GM12878 (cell line): ENCODE data around the gene GJC1.

ENCODE experiments used
- CEBPZ ChIP-seq: fragments of 150-350 bp; IDR thresholded peaks from 2 replicates; pipeline ENCODE4 v1.6.1; 2016; ENCODE audit warnings: low read depth, low read length
- EP300 ChIP-seq, 2 experiments: fragments of 150-350 bp in 1 of 2; IDR thresholded peaks; 2 replicates each; pipeline ENCODE4 v1.6.1; 2011 to 2012; ENCODE audit warnings: low read depth in 2 of 2, low read length in 2 of 2, borderline replicate concordance in 1 of 2, improper control_type of control experiment in 1 of 2, inconsistent platforms in 1 of 2; ENCODE audit not compliant: control insufficient read depth in 1 of 2
- KDM1A ChIP-seq: fragments of 200-600 bp; sonication (generic); IDR thresholded peaks from 2 replicates; pipeline ENCODE4 v1.6.1; 2016; ENCODE audit warnings: borderline replicate concordance

DNA sequence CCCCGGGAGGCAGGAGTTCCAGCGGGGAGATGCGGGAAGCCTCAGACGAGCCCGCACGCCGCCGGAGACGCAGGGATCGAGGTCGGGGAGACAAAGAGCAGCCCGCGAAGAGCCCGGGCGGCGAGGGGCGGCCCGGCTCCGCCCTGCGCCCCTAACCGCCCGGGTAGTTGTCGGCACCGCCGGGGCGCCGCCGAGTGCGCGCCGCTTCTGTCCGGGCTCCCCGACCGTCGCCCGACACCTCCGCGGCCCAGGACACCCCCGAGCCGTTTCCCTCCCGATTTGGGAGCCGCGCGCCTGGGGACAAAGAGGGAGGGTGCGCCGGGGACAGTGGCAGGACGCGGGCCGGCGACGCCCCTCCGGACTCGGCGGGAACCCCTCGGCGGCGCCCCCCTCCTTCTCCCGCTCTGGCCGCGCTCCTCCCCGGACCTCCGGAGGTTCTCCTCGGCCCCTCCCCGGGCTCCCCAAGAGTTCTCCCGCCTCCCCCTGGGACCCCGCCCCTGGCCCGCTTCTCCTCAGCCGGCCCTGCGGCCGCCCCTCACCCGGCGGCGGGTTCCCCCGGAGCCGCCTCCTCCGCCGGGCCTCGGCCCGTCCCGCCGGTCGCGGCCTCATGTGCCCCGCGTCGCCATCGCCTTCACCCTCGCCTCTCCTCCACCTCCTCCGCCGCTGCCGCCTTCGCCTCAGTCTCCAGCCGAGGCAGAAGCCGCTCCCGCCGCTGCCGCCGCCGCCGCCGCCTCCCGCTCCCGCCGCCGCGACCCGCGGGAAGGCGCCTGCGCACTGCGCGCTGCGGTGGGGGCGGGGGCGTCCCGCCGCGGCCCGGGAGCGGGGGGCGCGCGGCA lies at the start of gene GJC1:
- no peak for TF ChIP-seq CEBPZ
- no peak for TF ChIP-seq EP300 (IDR thresholded peaks at IDR 0.05; ENCODE audit: borderline replicate concordance in 1 of 2, control insufficient read depth in 1 of 2, low read depth in 2 of 2, low read length in 2 of 2)
- no peak for TF ChIP-seq KDM1A
